ENCODE measurements around the gene BICDL2.

DNA sequence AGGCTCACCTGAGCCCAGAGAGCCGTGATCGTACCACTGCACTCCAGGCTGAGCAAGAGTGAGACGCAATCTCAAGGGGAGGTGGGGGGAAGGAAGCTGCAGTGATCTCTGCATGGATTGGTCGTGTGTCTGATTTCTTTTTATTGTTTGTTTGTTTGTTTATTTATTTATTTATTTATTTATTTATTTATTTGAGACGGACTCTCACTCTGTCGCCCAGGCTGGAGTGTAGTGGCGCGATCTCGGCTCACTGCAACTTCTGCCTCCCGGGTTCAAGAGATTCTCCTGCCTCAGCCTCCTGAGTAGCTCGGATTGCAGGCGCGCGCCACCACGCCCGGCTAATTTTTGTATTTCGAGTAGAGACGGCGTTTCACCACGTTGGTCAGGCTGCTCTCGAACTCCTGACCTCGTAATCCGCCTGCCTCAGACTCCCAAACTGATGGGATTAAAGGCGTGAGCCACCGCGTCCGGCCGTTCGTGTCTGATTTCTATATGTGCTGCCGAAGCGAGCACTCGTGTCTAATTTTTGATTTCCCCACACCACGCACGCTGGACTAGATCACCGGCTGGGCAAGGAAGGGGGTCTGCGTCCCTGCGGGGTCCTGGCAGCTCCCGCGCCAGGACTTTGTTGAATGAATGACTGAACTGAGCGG, 17.0 kb downstream of the BICDL2 start:
- TF ChIP-seq POLR2A (IDR thresholded peaks at IDR 0.05; ENCODE audit: low read length) (no peak), GATA1 (IDR thresholded peaks at IDR 0.05; ENCODE audit: low read depth, low read length) (no peak)
